Panc1 (cell line): ENCODE measurements around the gene PDE6B. TPM values are rescaled to one million over a fixed set of nuclear protein-coding genes. Genes with fewer than 3 reads are reported as not detected.

Experiments used
- ATAC-seq: fragments of 200-7000 bp; cut with Tn5 transposase; 2 replicates; pipeline ENCODE4 v1.9.1; 2020; ENCODE audit warnings: mild to moderate bottlenecking, moderate library complexity
- BruUV-seq: library from RNA; stranded (reverse); fragments of 400-500 nt; replicated peaks from 2 replicates; lab custom pipeline; 2021; lab: Mats Ljungman, UMichigan
- CTCF ChIA-PET: fragments of 300-600 bp; sonication (Branson Sonifier 250); formaldehyde crosslinking; loops from one replicate; lab custom pipeline; 2022; ENCODE audit warnings: antibody characterized with exemption; lab: Charles Lee
- POLR2A ChIA-PET: fragments of 300-600 bp; sonication (Branson Sonifier 250); formaldehyde crosslinking; loops from one replicate; lab custom pipeline; 2022; ENCODE audit warnings: antibody characterized with exemption; lab: Charles Lee
- DNase-seq: peaks from one replicate; pipeline ENCODE4 v3.0.0-alpha.2; 2010; ENCODE audit warnings: low read depth, low spot score
- H3K27ac ChIP-seq: 2 replicates; pipeline ENCODE4 v1.5.1; 2011; ENCODE audit warnings: mild to moderate bottlenecking, low read length, inconsistent platforms
- H3K27me3 ChIP-seq: fragments of 200-500 bp; sonication (Bioruptor generic); 2 replicates; pipeline ENCODE4 v1.6.0; 2014; ENCODE audit warnings: low read length, inconsistent platforms; ENCODE audit not compliant: control insufficient read depth, insufficient read depth
- H3K36me3 ChIP-seq: fragments of 200-500 bp; sonication (Bioruptor generic); 2 replicates; pipeline ENCODE4 v1.5.1; 2014; ENCODE audit warnings: inconsistent platforms, mild to moderate bottlenecking, low read length, moderate library complexity; ENCODE audit not compliant: control insufficient read depth, insufficient read depth
- H3K4me1 ChIP-seq: 2 replicates; pipeline ENCODE4 v1.5.1; 2011; ENCODE audit warnings: inconsistent platforms, mild to moderate bottlenecking, low read length, moderate library complexity; ENCODE audit not compliant: control insufficient read depth, insufficient read depth
- H3K4me3 ChIP-seq, 2 experiments: 2 replicates each; pipeline ENCODE4 v1.5.1; 2011 to 2012; ENCODE audit warnings: low read depth in 2 of 2, low read length in 2 of 2, mild to moderate bottlenecking in 2 of 2, inconsistent platforms in 1 of 2, moderate library complexity in 1 of 2
- H3K9me3 ChIP-seq: fragments of 200-500 bp; sonication (Bioruptor generic); 2 replicates; pipeline ENCODE4 v1.5.1; 2014; ENCODE audit warnings: low read depth, mild to moderate bottlenecking, inconsistent platforms, low read length, moderate library complexity; ENCODE audit not compliant: control insufficient read depth, insufficient read depth
- POLR2AphosphoS5 ChIP-seq: IDR thresholded peaks from 2 replicates; pipeline ENCODE4 v1.6.1; 2012; ENCODE audit warnings: mild to moderate bottlenecking, low read depth, low read length, moderate library complexity
- SIN3A ChIP-seq: IDR thresholded peaks from 2 replicates; pipeline ENCODE4 v1.6.1; 2012; ENCODE audit warnings: low read depth, mild to moderate bottlenecking, low read length, moderate library complexity, borderline replicate concordance; ENCODE audit not compliant: insufficient read depth
- TCF7L2 ChIP-seq: IDR thresholded peaks from 2 replicates; pipeline ENCODE4 v1.6.1; 2011; ENCODE audit warnings: mild to moderate bottlenecking, low read depth, low read length, inconsistent platforms
- in situ Hi-C: cut with HindIII; loops from 2 replicates; pipeline ENCODE4 v1.10.0; 2016; ENCODE audit warnings: low sequenced_read_pairs, low pct_unique_long_range_greater_than_20kb
- intact Hi-C: fragments of 100-400 bp; cut with micrococcal nuclease; formaldehyde crosslinking; loops from one replicate; pipeline ENCODE4 v1.10.0; 2022; ENCODE audit not compliant: unreplicated experiment
- total RNA-seq: library from RNA; stranded (reverse); gene quantifications from one replicate; pipeline ENCODE4 v1.2.1, GENCODE V29; 2021; ENCODE audit not compliant: unreplicated experiment
- TF ChIP-seq, protein P1 (sequence below), 2 experiments: IDR thresholded peaks; 2 replicates each; pipeline ENCODE4 v1.6.1; 2011 to 2012; ENCODE audit warnings: low read depth in 2 of 2, control low read depth in 1 of 2, low read length in 1 of 2, mild to moderate bottlenecking in 1 of 2, moderate library complexity in 1 of 2; ENCODE audit not compliant: insufficient read depth in 1 of 2
- TF ChIP-seq, protein P2 (sequence below): fragments of 450-650 bp; IDR thresholded peaks from 2 replicates; pipeline ENCODE4 v1.5.1; 2017; ENCODE audit warnings: mild to moderate bottlenecking

Gene PDE6B
- total RNA-seq, 1 experiment from 2014 or later: 6.5 TPM

DNA sequence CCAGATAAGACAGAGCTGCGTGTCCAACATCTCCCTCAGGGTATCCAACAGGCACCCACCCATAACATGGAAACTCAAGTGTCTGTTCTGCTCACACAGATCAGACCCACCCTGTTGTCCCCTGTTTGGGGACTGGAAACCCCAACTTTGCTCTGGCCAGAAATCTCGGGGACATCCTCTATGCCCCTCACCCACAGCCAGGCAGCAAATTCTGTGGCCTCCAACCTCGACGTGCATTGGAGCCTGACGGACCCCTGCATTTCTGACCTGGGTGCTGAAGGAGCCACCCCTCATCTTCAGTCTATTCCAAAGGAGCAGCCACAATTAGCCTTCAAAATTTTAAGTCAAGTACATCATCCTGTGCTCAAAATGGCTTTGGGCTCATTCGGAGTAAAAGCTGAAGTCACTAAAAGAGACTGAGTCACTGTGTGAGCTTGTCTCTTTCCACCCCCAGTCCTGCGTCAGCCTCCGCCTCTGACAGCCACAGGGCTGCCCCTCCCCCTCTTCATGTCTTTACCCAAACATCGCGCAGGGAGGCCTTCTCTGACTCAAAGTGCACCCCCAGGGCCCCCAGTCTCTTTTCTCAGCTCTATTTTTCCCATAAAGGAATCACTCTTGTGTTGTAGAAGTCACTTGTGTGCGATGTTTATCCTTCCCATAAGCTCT is 24.4 kb upstream of the PDE6B start:
- in situ Hi-C loops (no loop called here), intact Hi-C loops (no loop called here)
- Histone ChIP-seq H3K27ac (no peak overlapping the region), H3K9me3 (no peaks in the 10 kb centered on the region), H3K27me3 (no peaks in the 10 kb centered on the region), H3K4me3 (no peak overlapping the region), H3K4me1 (no peaks in the 10 kb centered on the region), H3K36me3 (no peaks in the 10 kb centered on the region)
- no TSS peak for BruUV-seq
- ChIA-PET CTCF (no interaction called here), POLR2A (no interaction called here)
- no peak for ATAC-seq
- TF ChIP-seq TCF7L2 (no peak), POLR2AphosphoS5 (no peak), SIN3A (no peak)
- TF ChIP-seq, protein P1, sequence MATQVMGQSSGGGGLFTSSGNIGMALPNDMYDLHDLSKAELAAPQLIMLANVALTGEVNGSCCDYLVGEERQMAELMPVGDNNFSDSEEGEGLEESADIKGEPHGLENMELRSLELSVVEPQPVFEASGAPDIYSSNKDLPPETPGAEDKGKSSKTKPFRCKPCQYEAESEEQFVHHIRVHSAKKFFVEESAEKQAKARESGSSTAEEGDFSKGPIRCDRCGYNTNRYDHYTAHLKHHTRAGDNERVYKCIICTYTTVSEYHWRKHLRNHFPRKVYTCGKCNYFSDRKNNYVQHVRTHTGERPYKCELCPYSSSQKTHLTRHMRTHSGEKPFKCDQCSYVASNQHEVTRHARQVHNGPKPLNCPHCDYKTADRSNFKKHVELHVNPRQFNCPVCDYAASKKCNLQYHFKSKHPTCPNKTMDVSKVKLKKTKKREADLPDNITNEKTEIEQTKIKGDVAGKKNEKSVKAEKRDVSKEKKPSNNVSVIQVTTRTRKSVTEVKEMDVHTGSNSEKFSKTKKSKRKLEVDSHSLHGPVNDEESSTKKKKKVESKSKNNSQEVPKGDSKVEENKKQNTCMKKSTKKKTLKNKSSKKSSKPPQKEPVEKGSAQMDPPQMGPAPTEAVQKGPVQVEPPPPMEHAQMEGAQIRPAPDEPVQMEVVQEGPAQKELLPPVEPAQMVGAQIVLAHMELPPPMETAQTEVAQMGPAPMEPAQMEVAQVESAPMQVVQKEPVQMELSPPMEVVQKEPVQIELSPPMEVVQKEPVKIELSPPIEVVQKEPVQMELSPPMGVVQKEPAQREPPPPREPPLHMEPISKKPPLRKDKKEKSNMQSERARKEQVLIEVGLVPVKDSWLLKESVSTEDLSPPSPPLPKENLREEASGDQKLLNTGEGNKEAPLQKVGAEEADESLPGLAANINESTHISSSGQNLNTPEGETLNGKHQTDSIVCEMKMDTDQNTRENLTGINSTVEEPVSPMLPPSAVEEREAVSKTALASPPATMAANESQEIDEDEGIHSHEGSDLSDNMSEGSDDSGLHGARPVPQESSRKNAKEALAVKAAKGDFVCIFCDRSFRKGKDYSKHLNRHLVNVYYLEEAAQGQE (IDR thresholded peaks at IDR 0.05; ENCODE audit: insufficient read depth in 1 of 2, low read depth in 2 of 2, low read length in 1 of 2): no peak
- TF ChIP-seq, protein P2, sequence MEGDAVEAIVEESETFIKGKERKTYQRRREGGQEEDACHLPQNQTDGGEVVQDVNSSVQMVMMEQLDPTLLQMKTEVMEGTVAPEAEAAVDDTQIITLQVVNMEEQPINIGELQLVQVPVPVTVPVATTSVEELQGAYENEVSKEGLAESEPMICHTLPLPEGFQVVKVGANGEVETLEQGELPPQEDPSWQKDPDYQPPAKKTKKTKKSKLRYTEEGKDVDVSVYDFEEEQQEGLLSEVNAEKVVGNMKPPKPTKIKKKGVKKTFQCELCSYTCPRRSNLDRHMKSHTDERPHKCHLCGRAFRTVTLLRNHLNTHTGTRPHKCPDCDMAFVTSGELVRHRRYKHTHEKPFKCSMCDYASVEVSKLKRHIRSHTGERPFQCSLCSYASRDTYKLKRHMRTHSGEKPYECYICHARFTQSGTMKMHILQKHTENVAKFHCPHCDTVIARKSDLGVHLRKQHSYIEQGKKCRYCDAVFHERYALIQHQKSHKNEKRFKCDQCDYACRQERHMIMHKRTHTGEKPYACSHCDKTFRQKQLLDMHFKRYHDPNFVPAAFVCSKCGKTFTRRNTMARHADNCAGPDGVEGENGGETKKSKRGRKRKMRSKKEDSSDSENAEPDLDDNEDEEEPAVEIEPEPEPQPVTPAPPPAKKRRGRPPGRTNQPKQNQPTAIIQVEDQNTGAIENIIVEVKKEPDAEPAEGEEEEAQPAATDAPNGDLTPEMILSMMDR: no peak
- no peak for DNase-seq

DNA sequence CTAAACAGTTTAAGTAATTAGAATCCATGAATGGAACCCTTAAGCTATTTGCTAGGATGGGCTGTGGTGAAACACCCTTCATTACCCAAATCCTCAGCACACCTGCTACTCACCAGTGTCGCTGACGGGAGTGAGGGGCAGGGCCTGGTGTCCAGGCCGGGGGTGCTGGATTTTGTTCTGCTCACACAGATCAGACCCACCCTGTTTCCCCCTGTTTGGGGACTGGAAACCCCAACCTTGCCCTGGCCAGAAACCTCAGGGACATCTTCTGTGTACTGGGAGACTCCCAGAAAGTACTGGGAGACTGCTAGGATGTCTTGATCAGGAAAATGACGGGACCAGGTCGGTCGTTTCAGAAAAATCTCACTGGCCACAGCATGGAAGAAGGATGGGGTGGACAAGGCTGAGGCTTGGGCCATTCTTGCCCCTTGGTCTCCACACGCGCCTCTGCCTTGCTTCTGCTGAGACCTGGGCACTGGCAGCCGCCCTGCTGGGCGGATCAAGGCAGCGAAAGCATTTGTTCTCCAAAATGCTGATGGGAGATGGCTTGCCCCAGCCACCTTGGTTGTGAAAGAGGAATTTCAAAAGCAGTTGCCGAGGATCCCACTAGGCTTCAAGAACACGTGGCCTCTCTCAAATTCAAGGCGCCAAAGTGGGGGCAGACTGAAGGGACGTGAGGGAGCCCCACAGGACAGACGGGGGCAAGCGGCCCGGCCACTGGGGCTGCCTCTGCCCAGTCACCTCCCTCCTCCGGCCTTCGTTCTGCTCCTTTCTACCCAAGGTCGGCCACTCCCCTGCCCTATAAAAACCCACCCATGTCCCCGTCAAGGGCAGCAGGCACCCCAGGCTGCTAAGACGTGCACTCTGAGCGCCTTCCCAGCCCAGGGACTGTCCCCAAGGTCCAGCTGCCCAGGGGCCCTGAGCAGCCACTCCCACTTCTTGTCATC is 23.5 kb upstream of the PDE6B start:
- no peak overlapping the region for H3K27ac ChIP-seq
- ATAC-seq (no peak), DNase-seq (no peak)
- CTCF ChIA-PET: no interaction called here
- H3K9me3 ChIP-seq: no peaks in the 10 kb centered on the region
- H3K36me3 ChIP-seq: no peaks in the 10 kb centered on the region
- in situ Hi-C loops (no loop called here), intact Hi-C loops (no loop called here)
- no TSS peak for BruUV-seq
- no peak overlapping the region for H3K4me3 ChIP-seq
- no peaks in the 10 kb centered on the region for H3K4me1 ChIP-seq
- TF ChIP-seq TCF7L2: no peak
- no peak for TF ChIP-seq SIN3A
- TF ChIP-seq, protein P1 (IDR thresholded peaks at IDR 0.05; ENCODE audit: insufficient read depth in 1 of 2, low read depth in 2 of 2, low read length in 1 of 2): no peak
- TF ChIP-seq, protein P2: no peak
- TF ChIP-seq POLR2AphosphoS5: no peak
- POLR2A ChIA-PET: no interaction called here
- no peaks in the 10 kb centered on the region for H3K27me3 ChIP-seq
